Inflammatory macrophage (primary cell): ENCODE data around the gene NDUFAF7.
"Not testable (repeated sequence)": the region's sequence is repeated elsewhere in the genome, so short reads cannot be mapped to it uniquely, and the experiment has no call there.

Experiments
- DNase-seq, 2 donors: peaks; one replicate each; pipeline ENCODE4 v3.0.0-alpha.2; 2020 to 2022

NDUFAF7 gene

GRCh38 chr2:37219046-37219445 is 12.4 kb upstream of the NDUFAF7 start:
- DNase-seq = no peak

- no peak for DNase-seq
Measured at GRCh38 chr2:37223131-37223530, 8.3 kb upstream of the NDUFAF7 start.

- no peak for DNase-seq
Measured at GRCh38 chr2:37224063-37224462, 7.4 kb upstream of the NDUFAF7 start.

GRCh38 chr2:37225129-37225528 is 6.3 kb upstream of the NDUFAF7 start:
- not testable (repeated sequence) for DNase-seq

- DNase-seq = no peak
Measured at GRCh38 chr2:37226863-37227262, 4.6 kb upstream of the NDUFAF7 start.

GRCh38 chr2:37228788-37229187 is 2.7 kb upstream of the NDUFAF7 start:
- DNase-seq = no peak

- DNase-seq = no peak
Measured at GRCh38 chr2:37230581-37230980, 877 bp upstream of the NDUFAF7 start.

GRCh38 chr2:37232131-37232933 is 874 bp downstream of the NDUFAF7 start:
- no peak for DNase-seq

GRCh38 chr2:37243435-37243834 is 12.0 kb downstream of the NDUFAF7 start:
- DNase-seq = no peak

GRCh38 chr2:37244017-37244416 is 12.6 kb downstream of the NDUFAF7 start:
- no peak for DNase-seq

GRCh38 chr2:37244755-37245154 is 13.3 kb downstream of the NDUFAF7 start:
- DNase-seq = no peak

- DNase-seq = no peak
Measured at GRCh38 chr2:37246205-37246604, 14.7 kb downstream of the NDUFAF7 start.

- no peak for DNase-seq
Measured at GRCh38 chr2:37250869-37251740, 19.6 kb downstream of the NDUFAF7 start.

GRCh38 chr2:37262522-37262921 is 31.1 kb downstream of the NDUFAF7 start:
- DNase-seq = peak in 1 of 2 donors; percentile 53

- no peak for DNase-seq
Measured at GRCh38 chr2:37263839-37264238, 32.4 kb downstream of the NDUFAF7 start.

- no peak for DNase-seq
Measured at GRCh38 chr2:37267685-37268084, 36.2 kb downstream of the NDUFAF7 start.

GRCh38 chr2:37268111-37268510 is 36.7 kb downstream of the NDUFAF7 start:
- DNase-seq = no peak

GRCh38 chr2:37271376-37272067 is 40.1 kb downstream of the NDUFAF7 start:
- no peak for DNase-seq

GRCh38 chr2:37274359-37274965 is 43.0 kb downstream of the NDUFAF7 start:
- DNase-seq = peak in 1 of 2 donors; percentile 23

- no peak for DNase-seq
Measured at GRCh38 chr2:37276291-37276690, 44.8 kb downstream of the NDUFAF7 start.

GRCh38 chr2:37281916-37282315 is 50.5 kb downstream of the NDUFAF7 start:
- no peak for DNase-seq

- DNase-seq = no peak
Measured at GRCh38 chr2:37282746-37283145, 51.3 kb downstream of the NDUFAF7 start.

GRCh38 chr2:37283207-37283606 is 51.7 kb downstream of the NDUFAF7 start:
- no peak for DNase-seq
